ENCODE measurements around the gene TMED1. TPM values are rescaled to one million over a fixed set of nuclear protein-coding genes. Genes with fewer than 3 reads are reported as not detected.
A peak's percentile ranks its signal among the peaks of the same experiment; 100 is the strongest.

The TMED1 gene
- total RNA-seq, 2 donors from 2014 or later, result 14.5 to 34.6 TPM

GRCh38 chr19:10848230-10848856 lies 12.3 kb upstream of the TMED1 start, which contains the start of gene C19orf38:
TSS of gene C19orf38 (plus strand) at chr19:10848415. CDS start at chr19:10848509, 94 bp downstream.
- Histone ChIP-seq H3K4me1 (no peaks in the 10 kb centered on the region), H3K27ac (no peak within 1 kb of the TSS), H3K4me3 (no peak within 1 kb of the TSS), H3K9me3 (no peaks in the 10 kb centered on the region), H3K36me3 (replicated peaks in 1 of 2; ENCODE audit: insufficient read depth in 1 of 2, low read depth in 2 of 2) (no peaks in the 10 kb centered on the region), H3K27me3 (no peaks in the 10 kb centered on the region)
- no peak for DNase-seq
- TF ChIP-seq CTCF (IDR thresholded peaks at IDR 0.05) (no peak), POLR2A (IDR thresholded peaks at IDR 0.05) (no peak)
- 51 to 73% methylated on average over 11 to 14 of the region's 14 CpGs for WGBS, 2 donors
- ATAC-seq, result no peak
- intact Hi-C loops (cut with DNase I), result loop anchor here (10.0 kb wide), 1 partner anchor 134 kb away; the partner anchor contains the start of gene DNM2

GRCh38 chr19:10846500-10847202 lies 10.6 kb upstream of the TMED1 start:
- ATAC-seq, result no peak
- 74 to 81% methylated on average over 2 of the region's 2 CpGs for WGBS, 2 donors
- H3K4me1 ChIP-seq, result no peaks in the 10 kb centered on the region
- H3K9me3 ChIP-seq, result no peaks in the 10 kb centered on the region
- no peak for DNase-seq
- no peak overlapping the region for H3K27ac ChIP-seq
- no peak overlapping the region for H3K4me3 ChIP-seq
- no peaks in the 10 kb centered on the region for H3K36me3 ChIP-seq (replicated peaks in 1 of 2; ENCODE audit: insufficient read depth in 1 of 2, low read depth in 2 of 2)
- no peaks in the 10 kb centered on the region for H3K27me3 ChIP-seq
- intact Hi-C loops (cut with DNase I), result loop anchor here (10.0 kb wide), 1 partner anchor 132 kb away; the partner anchor contains the start of gene DNM2
- no peak for TF ChIP-seq POLR2A (IDR thresholded peaks at IDR 0.05)
- TF ChIP-seq CTCF (IDR thresholded peaks at IDR 0.05), result no peak

GRCh38 chr19:10842788-10843187 lies 6.8 kb upstream of the TMED1 start:
- intact Hi-C loops (cut with DNase I), result loop anchor here (10.0 kb wide), 1 partner anchor 128 kb away; the partner anchor contains the start of gene DNM2
- Histone ChIP-seq H3K9me3 (no peaks in the 10 kb centered on the region), H3K4me3 (no peak overlapping the region), H3K36me3 (replicated peaks in 1 of 2; ENCODE audit: insufficient read depth in 1 of 2, low read depth in 2 of 2) (no peaks in the 10 kb centered on the region), H3K27me3 (no peaks in the 10 kb centered on the region), H3K27ac (no peak overlapping the region), H3K4me1 (peaks cover 17% of the 10 kb centered on the region)
- ATAC-seq (no peak), DNase-seq (no peak)
- TF ChIP-seq POLR2A (IDR thresholded peaks at IDR 0.05) (no peak), CTCF (IDR thresholded peaks at IDR 0.05) (no peak)
- WGBS, 2 donors, result 93% methylated on average over 7 of the region's 7 CpGs

- H3K9me3 ChIP-seq, result peaks cover 0 to 7% (median 0%) of the 10 kb centered on the region in 3 donors
- intact Hi-C loops (cut with DNase I), result loop anchor here (10.0 kb wide), 1 partner anchor 125 kb away; the partner anchor contains the start of gene DNM2
- H3K4me3 ChIP-seq, result no peak overlapping the region
- peaks cover 35% of the 10 kb centered on the region for H3K4me1 ChIP-seq
- H3K36me3 ChIP-seq (replicated peaks in 1 of 2; ENCODE audit: insufficient read depth in 1 of 2, low read depth in 2 of 2), result no peaks in the 10 kb centered on the region
- DNase-seq (peak; percentile 86 to 89 (median 87)), ATAC-seq (no peak)
- no peaks in the 10 kb centered on the region for H3K27me3 ChIP-seq
- 33 to 34% methylated on average over 10 of the region's 10 CpGs for WGBS, 2 donors
- TF ChIP-seq POLR2A (IDR thresholded peaks at IDR 0.05) (no peak), CTCF (IDR thresholded peaks at IDR 0.05) (peak in 1 of 7 experiments; percentile 5)
- H3K27ac ChIP-seq, result peak overlapping the region; percentile 63 to 87 (median 83)
These were observed 3.4 kb upstream of the TMED1 start for GRCh38 chr19:10839114-10840050.
